Common myeloid progenitor, CD34-positive (primary cell): Measurements from ENCODE around the gene VWA5B1.
A peak's percentile ranks its signal among the peaks of the same experiment; 100 is the strongest.

Experiments
- CTCF ChIA-PET: fragments of 350-600 bp; sonication (Branson Sonifier 250); formaldehyde crosslinking; loops from one replicate; lab custom pipeline; 2021; ENCODE audit warnings: antibody characterized with exemption; lab: Charles Lee
- POLR2A ChIA-PET: fragments of 350-600 bp; sonication (Branson Sonifier 250); formaldehyde crosslinking; loops from one replicate; lab custom pipeline; 2021; ENCODE audit warnings: antibody characterized with exemption; lab: Charles Lee
- DNase-seq, 3 donors: peaks; one replicate each; pipeline versions ENCODE4 v3.0.0 to v3.0.0-alpha.2; 2013
- H3K27ac ChIP-seq, 2 experiments: 1 replicate in 1 of 2; 2 replicates in 1 of 2; pipeline ENCODE4 v1.7.0; 2013; ENCODE audit warnings: inconsistent platforms in 2 of 2, low read length in 2 of 2, mild to moderate bottlenecking in 2 of 2, low read depth in 1 of 2, moderate library complexity in 1 of 2; ENCODE audit not compliant: severe bottlenecking in 2 of 2, insufficient read depth in 1 of 2, poor library complexity in 1 of 2
- H3K27me3 ChIP-seq, 5 experiments: replicated peaks in 2 of 5; 1 replicate in 3 of 5; 2 replicates in 2 of 5; pipeline versions ENCODE4 v1.6.1 to v1.7.0; 2013; ENCODE audit warnings: low read length in 4 of 5, mild to moderate bottlenecking in 2 of 5, moderate library complexity in 2 of 5, inconsistent platforms in 1 of 5; ENCODE audit not compliant: insufficient read depth in 5 of 5, control insufficient read depth in 4 of 5
- H3K36me3 ChIP-seq, 4 experiments: 1 replicate in 2 of 4; 2 replicates in 2 of 4; pipeline versions ENCODE4 v1.6.1 to v1.7.0; 2013; ENCODE audit warnings: low read length in 3 of 4, control low read depth in 1 of 4, mild to moderate bottlenecking in 1 of 4; ENCODE audit not compliant: control insufficient read depth in 4 of 4, insufficient read depth in 4 of 4
- H3K4me1 ChIP-seq, 4 experiments: 1 replicate in 3 of 4; 2 replicates in 1 of 4; pipeline versions ENCODE4 v1.6.1 to v1.7.1; 2013; ENCODE audit warnings: low read length in 3 of 4, mild to moderate bottlenecking in 3 of 4, control low read depth in 1 of 4, inconsistent platforms in 1 of 4, moderate library complexity in 1 of 4; ENCODE audit not compliant: control insufficient read depth in 4 of 4, insufficient read depth in 4 of 4; ENCODE audit errors: control extremely low read depth in 1 of 4
- H3K4me3 ChIP-seq, 7 experiments: 1 replicate in 4 of 7; 2 replicates in 3 of 7; pipeline versions ENCODE4 v1.5.1 to v1.7.0; 2013; ENCODE audit warnings: mild to moderate bottlenecking in 7 of 7, low read length in 6 of 7, moderate library complexity in 6 of 7, inconsistent platforms in 2 of 7, low read depth in 2 of 7, control low read depth in 1 of 7; ENCODE audit not compliant: insufficient read depth in 4 of 7, control insufficient read depth in 1 of 7; ENCODE audit errors: extremely low read depth in 1 of 7
- H3K9me3 ChIP-seq, 5 experiments: 1 replicate in 4 of 5; 2 replicates in 1 of 5; pipeline versions ENCODE4 v1.6.1 to v1.7.1; 2013; ENCODE audit warnings: low read length in 4 of 5, mild to moderate bottlenecking in 2 of 5, inconsistent platforms in 1 of 5, low read depth in 1 of 5, moderate library complexity in 1 of 5; ENCODE audit not compliant: control insufficient read depth in 4 of 5, insufficient read depth in 2 of 5; ENCODE audit errors: control extremely low read depth in 1 of 5
- WGBS: methylation state at CpG from one replicate; pipeline ENCODE4 v1.1.5; 2013; ENCODE audit not compliant: insufficient coverage; 5-methylcytosine and 5-hydroxymethylcytosine counted together

The VWA5B1 gene

DNA sequence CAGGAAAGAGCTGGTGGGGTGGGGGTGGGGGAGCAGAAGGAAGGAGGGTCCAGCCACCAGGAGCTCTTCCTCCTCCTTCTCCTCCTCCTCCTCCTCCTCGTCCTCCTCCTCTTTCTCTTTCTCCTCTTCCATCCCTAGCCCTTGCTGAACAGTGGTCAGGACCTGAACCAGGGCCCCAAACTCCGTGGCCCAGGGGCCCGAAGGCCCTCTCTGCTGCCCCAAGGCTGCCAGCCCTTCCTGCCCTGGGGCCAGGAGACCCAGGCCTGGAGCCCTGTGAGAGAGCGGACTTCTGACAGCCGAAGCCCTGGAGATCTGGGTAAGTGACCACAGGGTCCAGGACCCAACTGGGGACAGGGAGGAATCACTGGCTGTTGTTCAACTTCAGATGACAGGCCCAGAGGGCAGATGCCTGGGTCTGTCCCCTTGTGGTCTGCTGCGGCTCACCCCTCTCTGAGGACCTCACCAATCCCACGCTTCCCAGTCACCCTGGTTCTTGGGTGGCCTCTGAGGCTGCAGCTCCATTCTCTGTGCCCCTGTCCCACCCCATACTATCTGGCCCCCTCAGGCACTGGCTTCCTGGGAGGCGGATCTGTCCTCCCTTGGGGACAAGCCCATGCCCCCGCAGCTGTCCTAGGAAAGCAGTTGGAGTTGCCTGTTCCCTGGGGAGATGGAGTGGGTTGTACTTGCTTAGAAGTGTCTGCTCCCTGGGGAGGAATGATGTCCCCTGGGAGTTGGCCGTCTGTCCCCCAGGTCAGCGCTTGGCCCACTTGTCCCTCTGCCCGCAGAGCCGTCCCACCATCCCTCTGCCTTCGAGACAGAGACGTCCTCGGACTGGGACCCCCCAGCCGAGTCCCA lies 51.8 kb downstream of the VWA5B1 start:
- no peaks in the 10 kb centered on the region for H3K36me3 ChIP-seq
- no peak for DNase-seq
- no peak overlapping the region for H3K27ac ChIP-seq
- H3K27me3 ChIP-seq, result peaks cover 5 to 74% (median 10%) of the 10 kb centered on the region in 5 experiments
- H3K9me3 ChIP-seq, result peaks cover 0 to 10% (median 3%) of the 10 kb centered on the region in 5 experiments
- no peak overlapping the region for H3K4me3 ChIP-seq
- POLR2A ChIA-PET, result interaction anchor here (0.6 kb wide), 1 partner anchor 63 kb away, joined by 5 read pairs; no protein-coding TSS in a partner anchor
- CTCF ChIA-PET, result no interaction called here
- no peaks in the 10 kb centered on the region for H3K4me1 ChIP-seq
- 41% methylated on average over 11 of the region's 17 CpGs for WGBS

DNA sequence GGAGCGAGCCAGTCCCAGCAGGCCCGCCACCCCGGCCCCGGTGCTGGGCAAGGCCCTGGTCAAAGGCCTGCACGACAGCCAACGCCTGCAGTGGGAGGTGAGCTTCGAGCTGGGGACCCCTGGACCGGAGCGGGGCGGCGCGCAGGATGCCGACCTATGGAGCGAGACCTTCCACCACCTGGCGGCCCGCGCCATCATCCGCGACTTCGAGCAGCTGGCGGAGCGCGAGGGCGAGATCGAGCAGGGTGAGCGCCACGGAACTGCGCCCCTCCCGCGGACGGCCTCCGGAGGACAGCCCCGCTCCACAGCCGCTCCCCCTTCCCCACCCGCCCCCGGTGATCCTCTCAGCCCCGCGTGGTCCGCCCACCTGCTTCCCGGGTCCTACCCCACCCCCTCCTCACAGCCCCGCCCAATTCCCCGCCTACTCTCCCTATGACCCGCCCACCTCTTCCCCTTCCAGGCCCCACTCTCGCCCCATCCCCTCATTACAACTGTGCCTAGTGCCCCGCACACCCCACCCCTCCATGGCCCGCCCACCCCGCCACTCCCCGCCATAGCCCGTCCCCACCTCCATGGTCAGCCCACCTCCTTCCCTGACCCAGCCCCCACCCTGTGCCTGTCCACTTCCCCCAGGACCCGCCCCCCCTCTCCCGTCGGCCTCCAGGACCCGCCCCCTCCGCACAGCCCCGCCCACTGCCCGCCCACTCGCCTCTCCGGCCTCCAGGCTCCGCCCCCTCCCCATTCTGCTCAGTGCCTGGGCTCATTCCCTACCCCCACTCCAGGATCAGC lies 52.7 kb downstream of the VWA5B1 start:
- Histone ChIP-seq H3K36me3 (no peaks in the 10 kb centered on the region), H3K27ac (no peak overlapping the region), H3K9me3 (peaks cover 0 to 10% (median 3%) of the 10 kb centered on the region in 5 experiments), H3K4me3 (no peak overlapping the region), H3K4me1 (no peaks in the 10 kb centered on the region), H3K27me3 (peaks cover 5 to 77% (median 10%) of the 10 kb centered on the region in 5 experiments)
- ChIA-PET POLR2A (no interaction called here), CTCF (no interaction called here)
- peak in 2 of 3 donors; percentile 14 to 27 for DNase-seq
- 9% methylated on average over 37 of the region's 59 CpGs for WGBS

- H3K27me3 ChIP-seq, result peaks cover 5 to 82% (median 10%) of the 10 kb centered on the region in 5 experiments
- H3K4me1 ChIP-seq, result no peaks in the 10 kb centered on the region
- 16% methylated on average over 10 of the region's 10 CpGs for WGBS
- ChIA-PET POLR2A (no interaction called here), CTCF (no interaction called here)
- H3K36me3 ChIP-seq, result no peaks in the 10 kb centered on the region
- no peak for DNase-seq
- peaks cover 0 to 10% (median 3%) of the 10 kb centered on the region in 5 experiments for H3K9me3 ChIP-seq
- H3K4me3 ChIP-seq, result no peak overlapping the region
- H3K27ac ChIP-seq, result no peak overlapping the region
These were observed 53.2 kb downstream of the VWA5B1 start for GRCh38 chr1:20343938-20344302.

GRCh38 chr1:20344738-20345137 lies 54.1 kb downstream of the VWA5B1 start:
- Histone ChIP-seq H3K4me3 (no peak overlapping the region), H3K9me3 (peaks cover 0 to 10% (median 3%) of the 10 kb centered on the region in 5 experiments), H3K27me3 (peaks cover 5 to 80% (median 10%) of the 10 kb centered on the region in 5 experiments), H3K4me1 (no peaks in the 10 kb centered on the region), H3K36me3 (no peaks in the 10 kb centered on the region), H3K27ac (no peak overlapping the region)
- 59% methylated on average over 5 of the region's 7 CpGs for WGBS
- POLR2A ChIA-PET, result no interaction called here
- CTCF ChIA-PET, result no interaction called here
- no peak for DNase-seq

DNA sequence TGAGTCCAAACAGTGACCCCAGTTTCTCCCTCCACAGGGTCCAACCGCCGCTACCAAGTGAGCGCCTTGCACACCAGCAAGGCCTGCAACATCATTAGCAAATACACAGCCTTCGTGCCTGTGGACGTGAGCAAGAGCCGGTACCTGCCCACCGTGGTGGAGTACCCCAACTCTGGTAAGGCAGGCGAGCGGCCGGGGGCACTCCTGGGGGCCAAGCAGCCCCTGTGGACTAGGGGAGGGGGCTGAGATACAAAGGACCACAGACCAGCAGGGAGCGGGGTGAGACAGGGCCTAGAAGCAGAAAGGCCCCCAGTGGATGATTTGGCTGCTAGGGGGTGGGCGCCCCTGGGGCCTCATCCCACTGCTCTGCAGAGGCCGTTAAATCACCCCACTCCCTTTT lies 54.7 kb downstream of the VWA5B1 start:
- H3K27me3 ChIP-seq, result peaks cover 5 to 78% (median 8%) of the 10 kb centered on the region in 5 experiments
- no peak overlapping the region for H3K27ac ChIP-seq
- no peak for DNase-seq
- CTCF ChIA-PET, result no interaction called here
- no peak overlapping the region for H3K4me3 ChIP-seq
- H3K9me3 ChIP-seq, result peaks cover 0 to 10% (median 3%) of the 10 kb centered on the region in 5 experiments
- no peaks in the 10 kb centered on the region for H3K36me3 ChIP-seq
- no peaks in the 10 kb centered on the region for H3K4me1 ChIP-seq
- POLR2A ChIA-PET, result no interaction called here
- 88% methylated on average over 10 of the region's 13 CpGs for WGBS

- H3K27ac ChIP-seq, result no peak overlapping the region
- ChIA-PET POLR2A (no interaction called here), CTCF (no interaction called here)
- WGBS, result no CpG with 5 or more reads among the region's 1 CpG
- H3K27me3 ChIP-seq, result peaks cover 5 to 69% (median 8%) of the 10 kb centered on the region in 5 experiments
- no peak for DNase-seq
- no peak overlapping the region for H3K4me3 ChIP-seq
- H3K4me1 ChIP-seq, result no peaks in the 10 kb centered on the region
- H3K36me3 ChIP-seq, result no peaks in the 10 kb centered on the region
- H3K9me3 ChIP-seq, result peaks cover 0 to 10% (median 3%) of the 10 kb centered on the region in 5 experiments
These were observed 55.8 kb downstream of the VWA5B1 start for GRCh38 chr1:20346433-20346832.

DNA sequence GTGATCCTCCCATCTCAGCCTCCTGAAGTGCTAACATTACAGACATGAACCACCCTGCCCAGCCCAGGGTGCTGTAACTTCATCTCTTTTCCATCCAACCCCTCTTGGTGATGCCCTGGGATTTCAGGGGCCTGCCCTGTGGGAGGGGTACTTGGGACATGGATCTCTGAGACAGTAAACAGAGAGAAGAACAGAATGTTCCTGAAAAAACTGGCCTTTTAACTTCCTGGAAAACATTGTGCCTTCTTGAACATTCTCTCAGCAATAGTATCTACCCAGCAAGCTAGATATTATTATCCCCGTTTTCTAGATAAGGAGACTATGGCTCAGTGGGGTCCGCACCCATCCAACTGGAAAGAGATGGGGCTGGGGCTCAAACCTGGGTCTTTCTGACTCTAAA lies 57.0 kb downstream of the VWA5B1 start:
- H3K27ac ChIP-seq, result no peak overlapping the region
- DNase-seq, result no peak
- peaks cover 0 to 10% (median 3%) of the 10 kb centered on the region in 5 experiments for H3K9me3 ChIP-seq
- ChIA-PET CTCF (no interaction called here), POLR2A (no interaction called here)
- peaks cover 2 to 60% (median 8%) of the 10 kb centered on the region in 5 experiments for H3K27me3 ChIP-seq
- 100% methylated on average over 2 of the region's 2 CpGs for WGBS
- H3K4me1 ChIP-seq, result no peaks in the 10 kb centered on the region
- H3K36me3 ChIP-seq, result no peaks in the 10 kb centered on the region
- no peak overlapping the region for H3K4me3 ChIP-seq
